ENCODE results near the gene MIPOL1. TPM values are rescaled to one million over a fixed set of nuclear protein-coding genes. Genes with fewer than 3 reads are reported as not detected.

MIPOL1 gene
- total and polyA plus RNA-seq, 2 donors (not counting 3 experiments of a cell fraction or from before 2014, with no cell fraction given) = 3.4 to 33.5 TPM

DNA sequence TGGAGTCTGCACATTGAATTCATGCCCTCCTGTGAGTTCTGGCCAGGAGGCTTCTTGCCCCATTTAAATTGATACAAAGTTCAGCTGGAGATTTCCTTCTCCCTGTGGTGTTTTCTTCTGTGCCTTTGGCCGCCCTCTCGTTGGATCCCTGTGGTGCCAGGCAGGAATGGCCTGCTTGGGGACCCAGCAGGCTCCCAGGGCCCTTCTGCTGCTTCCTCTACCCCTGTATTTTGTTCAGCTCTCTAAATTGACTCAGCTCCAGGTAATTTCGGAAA is 200.1 kb downstream of the MIPOL1 start:
- no peak overlapping the region for H3K9ac ChIP-seq (replicated peaks; ENCODE audit: extremely low read depth, insufficient read depth, low read length)
- no peak overlapping the region for H2AFZ ChIP-seq (ENCODE audit: low read depth, low read length)
- no peak overlapping the region for H3K4me2 ChIP-seq (ENCODE audit: insufficient read depth, low read length)
- no peak overlapping the region for H3K27ac ChIP-seq (ENCODE audit: insufficient read depth, low read depth, low read length)
- H3K4me1 ChIP-seq (ENCODE audit: control insufficient read depth, extremely low read depth, insufficient read depth, low read length) = no peaks in the 10 kb centered on the region
- DNase-seq (ENCODE audit: low read depth, low spot score) (no peak), FAIRE-seq (no peak)
- no peak for TF ChIP-seq POLR2AphosphoS5 (IDR thresholded peaks at IDR 0.05; ENCODE audit: insufficient read depth, low read depth, low read length)
- no peaks in the 10 kb centered on the region for H3K9me3 ChIP-seq (replicated peaks; ENCODE audit: control insufficient read depth, insufficient read depth, low read length)
- CTCF ChIA-PET = no interaction called here
- no peaks in the 10 kb centered on the region for H3K79me2 ChIP-seq (ENCODE audit: control insufficient read depth, insufficient read depth, low read length)
- no peak overlapping the region for H3K4me3 ChIP-seq (replicated peaks in 1 of 3; ENCODE audit: insufficient read depth in 1 of 3, low read depth in 1 of 3, low read length in 3 of 3)
- POLR2A ChIA-PET = no interaction called here
- H3K36me3 ChIP-seq (ENCODE audit: control insufficient read depth in 2 of 2, extremely low read depth in 1 of 2, insufficient read depth in 2 of 2, low read length in 2 of 2) = no peaks in the 10 kb centered on the region
- H3K27me3 ChIP-seq (ENCODE audit: control insufficient read depth in 2 of 2, insufficient read depth in 2 of 2, low read length in 2 of 2) = no peaks in the 10 kb centered on the region
- intact Hi-C loops (cut with micrococcal nuclease) (no loop called here), dilution Hi-C loops (cut with MboI; ENCODE audit: extremely low pct_ligation_motif_present, low sequenced_read_pairs) (no loop called here)
- BruUV-seq (replicated peaks) = no TSS peak
- H3K9me1 ChIP-seq (replicated peaks; ENCODE audit: control insufficient read depth, extremely low read depth, insufficient read depth, low read length) = no peaks in the 10 kb centered on the region
- H4K20me1 ChIP-seq (replicated peaks; ENCODE audit: control insufficient read depth, extremely low read depth, insufficient read depth, low read length) = no peaks in the 10 kb centered on the region

DNA sequence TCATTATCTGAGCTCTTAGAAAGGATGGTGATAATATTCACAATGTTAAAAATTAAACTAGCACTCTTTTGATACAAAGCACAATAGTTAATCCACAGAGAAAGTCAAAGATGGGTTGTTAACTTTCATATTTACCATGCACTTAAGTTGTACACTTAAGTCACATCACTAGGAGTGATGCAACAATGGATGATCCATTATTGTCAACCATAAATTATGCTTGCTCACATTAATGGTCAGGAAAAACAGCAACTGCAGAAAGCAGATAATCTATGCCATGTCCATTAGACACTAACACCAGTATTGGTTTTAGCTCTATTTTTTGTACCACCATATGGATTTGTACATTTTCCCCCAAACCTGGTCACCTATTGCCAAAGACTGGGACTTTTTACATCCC is 201.8 kb downstream of the MIPOL1 start:
- CTCF ChIA-PET = no interaction called here
- Histone ChIP-seq H2AFZ (ENCODE audit: low read depth, low read length) (no peak overlapping the region), H3K9me3 (replicated peaks; ENCODE audit: control insufficient read depth, insufficient read depth, low read length) (no peaks in the 10 kb centered on the region), H3K27me3 (ENCODE audit: control insufficient read depth in 2 of 2, insufficient read depth in 2 of 2, low read length in 2 of 2) (no peaks in the 10 kb centered on the region), H3K4me1 (ENCODE audit: control insufficient read depth, extremely low read depth, insufficient read depth, low read length) (no peaks in the 10 kb centered on the region), H3K79me2 (ENCODE audit: control insufficient read depth, insufficient read depth, low read length) (no peaks in the 10 kb centered on the region), H3K36me3 (ENCODE audit: control insufficient read depth in 2 of 2, extremely low read depth in 1 of 2, insufficient read depth in 2 of 2, low read length in 2 of 2) (no peaks in the 10 kb centered on the region), H3K4me3 (replicated peaks in 1 of 3; ENCODE audit: insufficient read depth in 1 of 3, low read depth in 1 of 3, low read length in 3 of 3) (no peak overlapping the region), H3K4me2 (ENCODE audit: insufficient read depth, low read length) (no peak overlapping the region), H4K20me1 (replicated peaks; ENCODE audit: control insufficient read depth, extremely low read depth, insufficient read depth, low read length) (no peaks in the 10 kb centered on the region), H3K9ac (replicated peaks; ENCODE audit: extremely low read depth, insufficient read depth, low read length) (no peak overlapping the region), H3K9me1 (replicated peaks; ENCODE audit: control insufficient read depth, extremely low read depth, insufficient read depth, low read length) (no peaks in the 10 kb centered on the region), H3K27ac (ENCODE audit: insufficient read depth, low read depth, low read length) (no peak overlapping the region)
- dilution Hi-C loops (cut with MboI; ENCODE audit: extremely low pct_ligation_motif_present, low sequenced_read_pairs) = no loop called here
- no peak for DNase-seq (ENCODE audit: low read depth, low spot score)
- no TSS peak for BruUV-seq (replicated peaks)
- FAIRE-seq = no peak
- POLR2A ChIA-PET = no interaction called here
- TF ChIP-seq POLR2A (IDR thresholded peaks at IDR 0.05; ENCODE audit: low read depth, low read length) = no peak
- TF ChIP-seq, protein P1, sequence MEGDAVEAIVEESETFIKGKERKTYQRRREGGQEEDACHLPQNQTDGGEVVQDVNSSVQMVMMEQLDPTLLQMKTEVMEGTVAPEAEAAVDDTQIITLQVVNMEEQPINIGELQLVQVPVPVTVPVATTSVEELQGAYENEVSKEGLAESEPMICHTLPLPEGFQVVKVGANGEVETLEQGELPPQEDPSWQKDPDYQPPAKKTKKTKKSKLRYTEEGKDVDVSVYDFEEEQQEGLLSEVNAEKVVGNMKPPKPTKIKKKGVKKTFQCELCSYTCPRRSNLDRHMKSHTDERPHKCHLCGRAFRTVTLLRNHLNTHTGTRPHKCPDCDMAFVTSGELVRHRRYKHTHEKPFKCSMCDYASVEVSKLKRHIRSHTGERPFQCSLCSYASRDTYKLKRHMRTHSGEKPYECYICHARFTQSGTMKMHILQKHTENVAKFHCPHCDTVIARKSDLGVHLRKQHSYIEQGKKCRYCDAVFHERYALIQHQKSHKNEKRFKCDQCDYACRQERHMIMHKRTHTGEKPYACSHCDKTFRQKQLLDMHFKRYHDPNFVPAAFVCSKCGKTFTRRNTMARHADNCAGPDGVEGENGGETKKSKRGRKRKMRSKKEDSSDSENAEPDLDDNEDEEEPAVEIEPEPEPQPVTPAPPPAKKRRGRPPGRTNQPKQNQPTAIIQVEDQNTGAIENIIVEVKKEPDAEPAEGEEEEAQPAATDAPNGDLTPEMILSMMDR (IDR thresholded peaks at IDR 0.05; ENCODE audit: extremely low read depth in 1 of 2, insufficient read depth in 1 of 2, low read depth in 1 of 2, low read length in 2 of 2) = no peak
- no peak for TF ChIP-seq JUN (IDR thresholded peaks at IDR 0.05; ENCODE audit: borderline replicate concordance, insufficient read depth, insufficient read length, low read depth)
- TF ChIP-seq GATA2 (IDR thresholded peaks at IDR 0.05; ENCODE audit: insufficient read depth, insufficient read length, low read depth, low read length) = no peak
- TF ChIP-seq MYC (IDR thresholded peaks at IDR 0.05; ENCODE audit: low read depth, low read length) = no peak
- no peak for TF ChIP-seq EZH2 (IDR thresholded peaks at IDR 0.05; ENCODE audit: borderline replicate concordance, low read depth, low read length, severe bottlenecking)
- no peak for TF ChIP-seq POLR2AphosphoS5 (IDR thresholded peaks at IDR 0.05; ENCODE audit: insufficient read depth, low read depth, low read length)
- TF ChIP-seq FOS (IDR thresholded peaks at IDR 0.05; ENCODE audit: borderline replicate concordance, insufficient read depth, low read length) = no peak
- TF ChIP-seq, protein P2, sequence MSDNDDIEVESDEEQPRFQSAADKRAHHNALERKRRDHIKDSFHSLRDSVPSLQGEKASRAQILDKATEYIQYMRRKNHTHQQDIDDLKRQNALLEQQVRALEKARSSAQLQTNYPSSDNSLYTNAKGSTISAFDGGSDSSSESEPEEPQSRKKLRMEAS (IDR thresholded peaks at IDR 0.05; ENCODE audit: insufficient read depth, insufficient read length) = no peak
- intact Hi-C loops (cut with micrococcal nuclease) = no loop called here
